Transverse colon (tissue), 4 donors: ENCODE data around the gene PTPRG. TPM values are rescaled to one million over a fixed set of nuclear protein-coding genes. Genes with fewer than 3 reads are reported as not detected.

Experiments
- DNase-seq: peaks from one replicate; pipeline ENCODE4 v3.0.0-alpha.2; 2019
- H3K27ac ChIP-seq, 4 donors: fragments of 200-600 bp; sonication (generic); 2 replicates each; pipeline ENCODE4 v1.5.1; 2016 to 2018; ENCODE audit warnings: inconsistent platforms in 4 of 4
- H3K27me3 ChIP-seq: fragments of 200-600 bp; sonication (generic); 2 replicates; pipeline ENCODE4 v1.5.1; 2017; ENCODE audit warnings: inconsistent platforms
- H3K36me3 ChIP-seq, 4 donors: fragments of 200-600 bp; sonication (generic); 2 replicates each; pipeline ENCODE4 v1.5.1; 2017 to 2019; ENCODE audit warnings: inconsistent platforms in 4 of 4
- H3K4me1 ChIP-seq, 4 donors: fragments of 200-600 bp; sonication (generic); 2 replicates each; pipeline ENCODE4 v1.5.1; 2017 to 2020; ENCODE audit warnings: inconsistent platforms in 4 of 4
- H3K4me3 ChIP-seq, 4 donors: fragments of 200-600 bp; sonication (generic); 1 replicate in 1 of 4; 2 replicates in 3 of 4; pipeline versions ENCODE4 v1.5.1 to v1.6.1; 2017 to 2019; ENCODE audit warnings: inconsistent platforms in 4 of 4
- H3K9me3 ChIP-seq, 2 donors: fragments of 200-600 bp; sonication (generic); 2 replicates each; pipeline ENCODE4 v1.5.1; 2017 to 2019; ENCODE audit warnings: inconsistent platforms in 2 of 2
- CTCF ChIP-seq, 5 experiments: fragments of 200-600 bp in 3 of 5; fragments of 450-650 bp in 2 of 5; sonication (generic) in 3 of 5; IDR thresholded peaks; 1 replicate in 2 of 5; 2 replicates in 3 of 5; pipeline ENCODE4 v1.5.1; 2016 to 2017; ENCODE audit warnings: antibody characterized with exemption in 5 of 5, inconsistent platforms in 3 of 5, mild to moderate bottlenecking in 2 of 5, moderate library complexity in 1 of 5
- EP300 ChIP-seq: sonication (generic); formaldehyde crosslinking; IDR thresholded peaks from one replicate; pipeline ENCODE4 v1.6.1; 2017; ENCODE audit warnings: antibody characterized with exemption, low read depth
- POLR2A ChIP-seq: fragments of 450-650 bp; IDR thresholded peaks from one replicate; pipeline ENCODE4 v1.6.1; 2016; ENCODE audit warnings: antibody characterized with exemption, mild to moderate bottlenecking, moderate library complexity
- POLR2AphosphoS5 ChIP-seq, 3 donors: sonication (generic); formaldehyde crosslinking; IDR thresholded peaks; one replicate each; pipeline ENCODE4 v1.6.1; 2016; ENCODE audit warnings: antibody characterized with exemption in 3 of 3
- WGBS, 2 donors: methylation state at CpG; one replicate each; pipeline ENCODE4 v1.1.5; 2018; ENCODE audit warnings: low coverage in 1 of 2; 5-methylcytosine and 5-hydroxymethylcytosine counted together
- in situ Hi-C, 4 donors: fragments of 200-750 bp; cut with MboI; loops; one replicate each; pipeline versions ENCODE4 v1.15.0 to v1.15.1; 2017; ENCODE audit warnings: low sequenced_read_pairs in 3 of 4, low pct_ligation_motif_present in 1 of 4, low pct_unique_long_range_greater_than_20kb in 1 of 4
- intact Hi-C: fragments of 100-400 bp; cut with DNase I; formaldehyde crosslinking; loops from one replicate; pipeline ENCODE4 v1.15.1; 2023; ENCODE audit warnings: low total_unique reads
- total RNA-seq, 4 donors: library from RNA; depleted of rRNA; stranded (reverse); fragments of >200 nt; gene quantifications; one replicate each; pipeline ENCODE4 v1.1.0, GENCODE V29; 2016

The PTPRG gene
- total RNA-seq, 4 donors from 2014 or later = 29.2 to 83.4 (median 41.6) TPM

- Histone ChIP-seq H3K27ac (no peak overlapping the region), H3K9me3 (no peaks in the 10 kb centered on the region), H3K36me3 (no peaks in the 10 kb centered on the region), H3K4me3 (no peak overlapping the region), H3K27me3 (no peaks in the 10 kb centered on the region), H3K4me1 (peaks cover 6 to 44% (median 26%) of the 10 kb centered on the region in 4 donors)
- intact Hi-C loops = no loop called here
- TF ChIP-seq POLR2A (no peak), EP300 (no peak), POLR2AphosphoS5 (IDR thresholded peaks at IDR 0.05) (no peak), CTCF (IDR thresholded peaks at IDR 0.05) (no peak)
- 100% methylated on average over 1 of the region's 1 CpG; no CpG with 5 or more reads in 1 of the 2 donors for WGBS, 2 donors
- in situ Hi-C loops = no loop called here
- no peak for DNase-seq
Observed at GRCh38 chr3:61646360-61646759, 85.0 kb downstream of the PTPRG start.

- peak overlapping the region in 1 of 4 donors; percentile 25 for H3K27ac ChIP-seq
- H3K4me1 ChIP-seq = peaks cover 6 to 44% (median 26%) of the 10 kb centered on the region in 4 donors
- no peaks in the 10 kb centered on the region for H3K27me3 ChIP-seq
- DNase-seq = no peak
- H3K4me3 ChIP-seq = no peak overlapping the region
- 39 to 48% methylated on average over 4 to 7 of the region's 7 CpGs for WGBS, 2 donors
- no peaks in the 10 kb centered on the region for H3K36me3 ChIP-seq
- H3K9me3 ChIP-seq = no peaks in the 10 kb centered on the region
- in situ Hi-C loops (no loop called here), intact Hi-C loops (no loop called here)
- no peak for TF ChIP-seq CTCF (IDR thresholded peaks at IDR 0.05)
- no peak for TF ChIP-seq POLR2A
- no peak for TF ChIP-seq EP300
- TF ChIP-seq POLR2AphosphoS5 (IDR thresholded peaks at IDR 0.05) = no peak
Observed at GRCh38 chr3:61646851-61647525, 85.6 kb downstream of the PTPRG start.

GRCh38 chr3:61648481-61648880, 87.1 kb downstream of the PTPRG start:
- intact Hi-C loops = no loop called here
- no peaks in the 10 kb centered on the region for H3K27me3 ChIP-seq
- peaks cover 6 to 44% (median 26%) of the 10 kb centered on the region in 4 donors for H3K4me1 ChIP-seq
- 50 to 71% methylated on average over 1 to 2 of the region's 2 CpGs for WGBS, 2 donors
- no peaks in the 10 kb centered on the region for H3K9me3 ChIP-seq
- no peaks in the 10 kb centered on the region for H3K36me3 ChIP-seq
- H3K27ac ChIP-seq = peak overlapping the region in 2 of 4 donors; percentile 76 to 83
- TF ChIP-seq POLR2A = no peak
- no peak overlapping the region for H3K4me3 ChIP-seq
- in situ Hi-C loops = no loop called here
- DNase-seq = no peak

DNA sequence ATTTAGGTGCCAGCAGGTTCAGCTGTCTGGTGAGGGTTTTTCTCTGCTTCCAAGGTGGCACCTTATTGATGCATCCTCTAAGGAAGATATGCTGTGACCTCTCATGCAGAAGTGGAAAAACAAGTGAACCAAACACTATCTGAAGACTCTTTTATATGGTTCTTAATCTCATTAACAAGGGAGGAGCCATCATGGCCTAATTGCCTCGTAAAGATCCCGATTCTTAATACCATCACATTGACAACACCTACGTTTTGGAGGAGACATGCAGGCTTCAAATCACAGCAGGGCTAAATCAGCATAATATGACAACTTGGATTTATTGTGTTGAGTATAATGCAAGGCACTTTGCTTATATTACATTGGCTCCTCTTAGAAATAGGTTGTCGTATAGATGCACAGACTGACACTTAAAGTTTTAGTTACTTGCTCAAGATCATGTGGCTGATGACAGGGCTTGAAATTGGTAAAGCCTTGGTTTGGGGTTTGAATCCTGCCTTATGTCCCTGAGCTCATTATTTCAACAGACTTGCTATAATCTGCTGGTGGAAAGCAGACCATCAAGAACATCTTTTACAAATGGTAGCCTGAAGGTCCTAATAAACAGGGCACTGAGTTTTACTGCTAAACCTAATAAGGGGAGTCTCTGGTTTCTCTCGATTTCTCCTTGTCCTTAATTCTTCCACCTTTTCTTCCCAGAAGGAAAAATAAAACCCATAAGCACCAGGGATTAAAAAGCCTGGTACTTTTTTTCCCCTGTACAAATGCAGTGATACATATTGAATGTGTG, 88.2 kb downstream of the PTPRG start:
- Histone ChIP-seq H3K9me3 (no peaks in the 10 kb centered on the region), H3K4me1 (peaks cover 6 to 44% (median 26%) of the 10 kb centered on the region in 4 donors), H3K36me3 (no peaks in the 10 kb centered on the region), H3K27ac (peak overlapping the region; percentile 28 to 83 (median 62)), H3K27me3 (no peaks in the 10 kb centered on the region), H3K4me3 (no peak overlapping the region)
- TF ChIP-seq POLR2A = no peak
- TF ChIP-seq EP300 = no peak
- no peak for TF ChIP-seq CTCF (IDR thresholded peaks at IDR 0.05)
- no peak for TF ChIP-seq POLR2AphosphoS5 (IDR thresholded peaks at IDR 0.05)
- WGBS, 2 donors = 33 to 60% methylated on average over 3 to 5 of the region's 5 CpGs
- intact Hi-C loops = no loop called here
- in situ Hi-C loops = no loop called here
- no peak for DNase-seq
